ENCODE data around the gene DNAJA1. TPM values are rescaled to one million over a fixed set of nuclear protein-coding genes. Genes with fewer than 3 reads are reported as not detected.
"Not testable (repeated sequence)": the region's sequence is repeated elsewhere in the genome, so short reads cannot be mapped to it uniquely, and the experiment has no call there.

DNAJA1 gene
- total RNA-seq, result 100 to 1,000 TPM; 269 to 274 TPM

GRCh38 chr9:33024966-33025571 is at the start of gene DNAJA1:
TSS of gene DNAJA1 (plus strand) at chr9:33025273. CDS start at chr9:33026485, 1,212 bp downstream.
- POLR2A ChIA-PET, result interaction anchor here (0.6 to 1.6 kb wide), 13 partner anchors 13 to 474 kb away, joined by 3 to 11 read pairs (median 5); partner anchors contain the start of genes APTX, B4GALT1, NFX1 and SMIM27
- CTCF ChIA-PET, result interaction anchor here (0.9 to 1.3 kb wide), 2 partner anchors 24 to 135 kb away, joined by 3 to 4 read pairs; partner anchors contain the start of gene APTX

GRCh38 chr9:32978051-32978450 is 47.0 kb upstream of the DNAJA1 start:
- CTCF ChIA-PET, result no interaction called here
- POLR2A ChIA-PET, result no interaction called here

- POLR2A ChIA-PET, result no interaction called here
- CTCF ChIA-PET, result no interaction called here
These were observed 38.1 kb upstream of the DNAJA1 start for GRCh38 chr9:32986971-32987370.

- CTCF ChIA-PET, result no interaction called here
- POLR2A ChIA-PET, result no interaction called here
These were observed 35.4 kb upstream of the DNAJA1 start for GRCh38 chr9:32989660-32990059.

- ChIA-PET POLR2A (no interaction called here), CTCF (no interaction called here)
These were observed 33.0 kb upstream of the DNAJA1 start for GRCh38 chr9:32991897-32992594.

- CTCF ChIA-PET, result no interaction called here
- POLR2A ChIA-PET, result no interaction called here
These were observed 32.4 kb upstream of the DNAJA1 start for GRCh38 chr9:32992595-32993238.

- ChIA-PET CTCF (interaction anchor here (0.7 to 1.8 kb wide), 2 partner anchors 24 to 26 kb away, joined by 3 to 4 read pairs; partner anchors contain the start of gene DNAJA1), POLR2A (interaction anchor here (0.6 to 1.2 kb wide), 4 partner anchors 21 to 444 kb away, joined by 5 to 11 read pairs (median 6); partner anchors contain the start of gene DNAJA1)
These were observed 24.4 kb upstream of the DNAJA1 start for GRCh38 chr9:33000682-33001055.

- CTCF ChIA-PET, POLR2A ChIA-PET: not testable (repeated sequence)
These were observed 19.7 kb upstream of the DNAJA1 start for GRCh38 chr9:33005335-33005734.

GRCh38 chr9:33007755-33008154 is 17.3 kb upstream of the DNAJA1 start:
- CTCF ChIA-PET, result no interaction called here
- POLR2A ChIA-PET, result no interaction called here

- ChIA-PET CTCF (no interaction called here), POLR2A (no interaction called here)
These were observed 13.2 kb upstream of the DNAJA1 start for GRCh38 chr9:33011831-33012230.

GRCh38 chr9:33012328-33013069 is 12.6 kb upstream of the DNAJA1 start:
- POLR2A ChIA-PET, result no interaction called here
- CTCF ChIA-PET, result interaction anchor here (1.5 kb wide), 1 partner anchor 9 kb away, joined by 3 read pairs; no protein-coding TSS in a partner anchor

GRCh38 chr9:33013962-33014664 is 11.0 kb upstream of the DNAJA1 start:
- ChIA-PET POLR2A (no interaction called here), CTCF (interaction anchor here (1.5 kb wide), 1 partner anchor 10 kb away, joined by 3 read pairs; no protein-coding TSS in a partner anchor)

GRCh38 chr9:33014665-33015014 is 10.4 kb upstream of the DNAJA1 start:
- ChIA-PET CTCF (no interaction called here), POLR2A (no interaction called here)

GRCh38 chr9:33017283-33018041 is 7.6 kb upstream of the DNAJA1 start:
- ChIA-PET POLR2A (no interaction called here), CTCF (no interaction called here)

GRCh38 chr9:33019797-33020196 is 5.3 kb upstream of the DNAJA1 start:
- CTCF ChIA-PET, result no interaction called here
- POLR2A ChIA-PET, result no interaction called here

- POLR2A ChIA-PET, result no interaction called here
- CTCF ChIA-PET, result no interaction called here
These were observed 2.8 kb upstream of the DNAJA1 start for GRCh38 chr9:33022303-33022702.

GRCh38 chr9:33022755-33023154 is 2.3 kb upstream of the DNAJA1 start:
- CTCF ChIA-PET, result no interaction called here
- POLR2A ChIA-PET, result no interaction called here

- CTCF ChIA-PET, result no interaction called here
- POLR2A ChIA-PET, result interaction anchor here (1.1 kb wide), 1 partner anchor 144 kb away, joined by 3 read pairs; the partner anchor contains the start of gene B4GALT1
These were observed 1.4 kb upstream of the DNAJA1 start for GRCh38 chr9:33023661-33024060.
